M059J (cell line): ENCODE results near the gene ZNF473. TPM values are rescaled to one million over a fixed set of nuclear protein-coding genes. Genes with fewer than 3 reads are reported as not detected.

Source experiments
- DNase-seq: peaks from one replicate; pipeline ENCODE4 v3.0.0-alpha.2; 2012; ENCODE audit warnings: low read depth
- total RNA-seq: library from RNA; depleted of rRNA; stranded (reverse); fragments of >200 nt; shearing (Covaris generic); gene quantifications from 2 replicates; pipeline ENCODE4 v1.2.3, GENCODE V29; 2014; rRNA removed

Gene ZNF473
- 14.7 and 20.4 TPM in 2 replicates for total RNA-seq

GRCh38 chr19:50025794-50026549, at the start of gene ZNF473:
Gene ZNF473, plus strand, starts transcription at chr19:50026005. Its CDS starts 5,078 bp downstream, at chr19:50031083.
- peak; percentile 96 for DNase-seq

DNA sequence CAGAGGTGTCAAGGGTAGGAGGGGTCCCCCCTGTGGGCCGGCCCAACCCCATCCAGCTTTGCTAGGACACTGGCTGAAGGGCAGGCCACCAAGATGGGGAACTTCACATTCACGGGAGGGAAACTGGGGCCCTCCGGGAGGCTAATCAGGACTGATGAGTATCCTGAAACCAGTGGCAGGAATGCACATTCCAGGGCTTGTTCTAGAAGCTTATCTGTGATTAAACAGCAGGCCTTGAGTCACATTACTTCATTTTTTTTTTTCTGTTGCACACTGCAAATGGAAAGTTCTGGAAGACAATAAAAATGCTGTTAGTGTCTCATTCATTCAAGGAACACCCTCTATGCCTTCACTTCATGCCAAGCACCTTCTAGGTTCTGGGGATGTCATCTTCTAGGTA, 49.3 kb upstream of the ZNF473 start:
- no peak for DNase-seq

GRCh38 chr19:49977076-49977475, 48.7 kb upstream of the ZNF473 start:
- DNase-seq, result no peak

DNA sequence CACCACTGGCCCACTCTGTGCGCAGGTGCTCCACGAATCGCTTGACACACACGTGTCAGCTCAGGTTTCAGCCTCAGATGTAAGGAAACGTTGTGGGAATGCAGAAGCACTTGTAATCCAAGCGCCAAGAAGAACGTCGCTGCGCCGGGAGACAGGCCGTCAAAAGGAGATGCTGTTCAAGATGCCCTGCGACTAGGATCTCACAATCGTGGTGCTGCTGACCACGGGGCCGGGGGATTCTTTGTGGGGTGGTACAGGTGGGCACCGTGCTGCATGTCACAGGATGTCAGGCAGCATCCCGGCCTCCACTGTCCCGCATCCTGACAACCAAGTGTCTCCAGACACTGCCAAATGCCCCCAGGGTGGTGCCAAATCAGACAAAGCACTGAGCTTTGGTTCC, 47.9 kb upstream of the ZNF473 start:
- DNase-seq, result no peak

GRCh38 chr19:49978324-49978723, 47.5 kb upstream of the ZNF473 start:
- DNase-seq, result no peak

- DNase-seq, result no peak
These were observed 43.9 kb upstream of the ZNF473 start for GRCh38 chr19:49981603-49982593.

- DNase-seq, result peak; percentile 40
These were observed 42.1 kb upstream of the ZNF473 start for GRCh38 chr19:49983645-49984229.

- no peak for DNase-seq
These were observed 41.3 kb upstream of the ZNF473 start for GRCh38 chr19:49984491-49984890.

GRCh38 chr19:49985871-49986270, 39.9 kb upstream of the ZNF473 start:
- DNase-seq, result peak; percentile 55

DNA sequence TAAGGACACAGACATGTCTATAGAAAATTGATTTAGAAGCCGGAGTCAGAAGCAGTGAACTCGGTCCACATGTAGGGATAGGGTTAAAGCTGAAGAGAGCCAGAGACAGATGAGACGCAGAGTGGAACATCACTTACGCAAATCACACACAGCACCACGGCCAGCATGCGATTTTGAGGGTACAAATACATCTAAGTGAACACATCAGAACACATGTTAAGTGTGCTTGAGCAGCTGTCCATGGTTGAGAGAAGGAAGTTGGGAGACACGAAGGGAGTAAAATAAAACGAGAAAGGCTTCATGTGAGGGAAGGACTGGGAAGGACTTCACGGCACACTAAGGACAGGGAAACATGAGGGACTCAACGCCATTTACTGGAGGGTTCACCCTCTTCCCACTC, 39.5 kb upstream of the ZNF473 start:
- no peak for DNase-seq

- peak; percentile 77 for DNase-seq
These were observed 38.6 kb upstream of the ZNF473 start for GRCh38 chr19:49987159-49987698.

DNA sequence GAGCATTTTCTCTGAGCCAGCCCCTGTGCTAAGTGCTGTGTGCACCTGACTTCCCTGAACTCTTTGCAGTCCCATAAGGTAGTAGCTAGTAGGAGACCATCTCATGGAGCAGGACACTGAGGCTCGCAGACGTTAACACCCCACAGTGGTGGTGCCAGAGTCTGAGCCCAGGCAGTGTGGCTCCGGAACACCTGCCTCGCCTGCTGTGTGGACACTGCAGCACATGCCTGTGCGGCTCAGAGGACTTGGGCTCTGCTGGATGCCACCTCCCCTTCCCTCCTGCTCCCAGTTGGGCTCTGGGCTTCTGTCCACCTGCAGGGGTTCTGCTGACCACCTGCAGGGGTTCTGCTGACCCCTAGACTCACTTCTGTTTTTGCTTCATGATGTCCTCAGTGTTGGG, 37.8 kb upstream of the ZNF473 start:
- no peak for DNase-seq

GRCh38 chr19:49988433-49988832, 37.4 kb upstream of the ZNF473 start:
- peak; percentile 83 for DNase-seq

- DNase-seq, result peak; percentile 44
These were observed 28.1 kb upstream of the ZNF473 start for GRCh38 chr19:49997709-49998108.

- DNase-seq, result peak; percentile 42
These were observed 26.3 kb upstream of the ZNF473 start for GRCh38 chr19:49999371-50000010.

GRCh38 chr19:50000038-50000840, 25.6 kb upstream of the ZNF473 start:
- peak; percentile 23 for DNase-seq

- DNase-seq, result no peak
These were observed 24.8 kb upstream of the ZNF473 start for GRCh38 chr19:50000841-50001557.

- DNase-seq, result no peak
These were observed 24.0 kb upstream of the ZNF473 start for GRCh38 chr19:50001775-50002174.

DNA sequence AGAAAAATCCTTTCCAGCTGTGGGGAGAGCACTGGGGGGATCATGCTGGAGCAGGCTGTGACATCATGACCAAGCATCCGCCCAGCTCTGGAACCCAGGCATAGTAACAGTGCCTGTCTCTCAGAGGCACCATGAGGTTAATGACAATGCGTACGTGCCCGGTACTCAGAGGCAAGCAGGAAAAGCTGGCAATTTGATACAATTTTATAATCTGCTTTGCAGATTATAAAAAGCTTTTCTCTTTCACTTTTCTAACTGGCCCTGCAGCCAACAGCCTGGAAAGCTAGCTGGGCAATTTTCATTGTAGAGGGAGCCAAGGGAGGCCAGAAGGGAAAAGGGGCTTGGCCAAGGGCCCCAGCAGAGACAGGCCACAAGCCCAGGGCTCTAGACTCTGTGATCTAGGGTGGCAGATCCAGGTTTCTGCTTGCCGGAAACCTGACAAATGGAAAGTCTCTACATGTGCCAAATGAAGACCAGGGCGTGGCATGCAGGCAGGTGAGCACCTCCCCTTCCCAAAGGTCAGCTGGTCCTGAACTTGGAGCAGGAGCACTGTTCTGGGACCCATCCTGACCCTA, 23.3 kb upstream of the ZNF473 start:
- DNase-seq, result no peak
